Measurements from ENCODE around the gene SLC9A7.
"Not testable (repeated sequence)": the region's sequence is repeated elsewhere in the genome, so short reads cannot be mapped to it uniquely, and the experiment has no call there.

Gene SLC9A7

DNA sequence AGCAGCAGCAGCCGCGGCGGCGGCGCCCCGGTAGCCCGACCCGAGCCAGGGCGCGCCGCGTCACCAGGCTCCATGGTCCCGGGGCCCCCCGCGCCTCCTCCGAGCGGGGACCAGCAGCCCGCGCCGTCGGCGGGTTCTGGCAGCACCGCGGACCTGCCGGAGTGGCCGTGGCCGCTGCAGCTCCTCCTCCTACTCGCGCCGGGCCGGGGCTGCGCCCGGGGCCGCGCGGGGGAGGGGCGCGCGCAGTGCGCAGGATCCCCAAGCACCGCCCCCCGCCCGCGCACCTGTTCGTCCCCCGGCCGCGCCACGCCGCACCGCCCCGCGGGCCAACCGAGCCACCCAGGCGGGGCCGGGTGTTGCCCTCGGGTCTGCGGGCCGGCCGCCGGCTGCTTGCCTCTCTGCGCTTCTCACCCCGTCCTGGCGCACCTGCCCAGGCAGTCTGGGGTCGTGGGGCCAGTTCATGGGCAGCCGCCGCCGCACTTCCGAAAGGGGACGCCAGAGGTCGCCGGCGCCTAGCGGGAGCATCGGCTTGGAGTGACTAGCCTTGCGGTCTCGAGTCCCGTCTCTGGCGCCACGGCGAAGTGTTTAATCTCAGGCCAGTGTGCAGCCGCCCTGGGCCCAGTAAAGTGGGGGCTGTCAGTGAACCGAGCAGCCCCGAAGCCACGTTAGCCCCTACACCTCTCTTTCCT, at the start of gene SLC9A7:
Gene SLC9A7, minus strand, starts transcription at position 163 of the 689 bp plus-strand sequence. Its CDS starts 89 bp downstream, at position 74.
- DNase-seq (ENCODE audit: low read depth in 2 of 2, low spot score in 1 of 2), result peak; percentile 48 to 61

GRCh38 chrX:46805270-46805669, 46.4 kb upstream of the SLC9A7 start:
- no peak for DNase-seq (ENCODE audit: low read depth in 2 of 2, low spot score in 1 of 2)

DNA sequence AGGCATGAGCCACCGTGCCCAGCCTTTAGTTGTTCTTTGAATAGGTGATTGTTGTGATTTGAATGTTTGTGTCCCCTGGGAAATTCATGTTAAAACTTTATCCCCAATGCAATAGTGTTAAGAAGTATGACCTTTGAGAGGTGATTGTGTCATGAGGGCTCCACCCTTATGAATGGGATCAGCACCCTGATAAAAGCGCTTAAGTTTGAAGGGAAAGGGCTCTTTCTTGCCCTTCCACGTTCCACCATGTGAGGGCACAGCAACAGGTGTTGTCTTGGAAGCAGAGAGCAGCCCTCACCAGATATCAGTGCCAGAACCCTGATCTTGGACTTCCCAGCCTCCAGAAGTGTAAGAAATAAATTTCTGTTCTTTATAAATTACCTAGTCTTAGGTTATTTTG, 44.2 kb upstream of the SLC9A7 start:
- no peak for DNase-seq (ENCODE audit: low read depth in 2 of 2, low spot score in 1 of 2)

GRCh38 chrX:46796574-46797191, 37.8 kb upstream of the SLC9A7 start:
- DNase-seq (ENCODE audit: low read depth in 2 of 2, low spot score in 1 of 2), result peak; percentile 29 to 51

DNA sequence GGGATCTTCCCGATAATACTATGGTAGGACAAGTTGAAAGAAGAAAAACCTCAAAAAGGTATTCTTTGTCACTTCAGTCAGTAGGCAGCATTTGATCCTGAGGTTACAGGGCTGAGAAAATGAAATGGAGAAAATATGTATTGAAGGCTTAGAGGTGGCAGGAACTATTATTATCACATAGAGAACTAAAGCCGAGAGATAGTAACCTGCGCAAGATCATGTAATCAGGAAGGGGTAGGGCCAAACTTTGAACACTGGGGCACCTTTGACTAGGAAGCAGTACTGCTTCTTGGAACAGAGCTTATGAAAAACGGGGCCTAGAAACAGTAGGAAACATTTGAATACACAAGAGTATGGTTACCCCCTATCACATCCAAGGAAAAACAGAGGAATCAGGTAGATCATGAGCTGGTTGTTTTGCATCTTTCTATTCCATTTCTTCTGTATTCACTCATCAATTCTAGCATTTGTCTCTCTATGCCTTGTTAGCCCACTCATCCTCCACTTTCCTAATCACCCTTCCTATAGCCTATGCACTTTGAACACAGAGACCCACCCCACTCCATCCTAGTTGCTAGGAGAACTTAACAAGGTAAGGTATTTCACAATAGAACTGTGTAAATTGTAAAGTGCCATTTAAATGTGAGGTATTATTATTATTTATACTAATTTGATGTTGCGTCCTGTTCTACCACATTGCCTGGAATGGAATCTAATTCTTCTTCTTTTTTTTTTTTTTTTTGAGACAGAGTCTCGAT, 34.6 kb upstream of the SLC9A7 start:
- DNase-seq (ENCODE audit: low read depth in 2 of 2, low spot score in 1 of 2), result no peak

- DNase-seq (ENCODE audit: low read depth in 2 of 2, low spot score in 1 of 2), result no peak
Observed at GRCh38 chrX:46792810-46793188, 33.9 kb upstream of the SLC9A7 start.

DNA sequence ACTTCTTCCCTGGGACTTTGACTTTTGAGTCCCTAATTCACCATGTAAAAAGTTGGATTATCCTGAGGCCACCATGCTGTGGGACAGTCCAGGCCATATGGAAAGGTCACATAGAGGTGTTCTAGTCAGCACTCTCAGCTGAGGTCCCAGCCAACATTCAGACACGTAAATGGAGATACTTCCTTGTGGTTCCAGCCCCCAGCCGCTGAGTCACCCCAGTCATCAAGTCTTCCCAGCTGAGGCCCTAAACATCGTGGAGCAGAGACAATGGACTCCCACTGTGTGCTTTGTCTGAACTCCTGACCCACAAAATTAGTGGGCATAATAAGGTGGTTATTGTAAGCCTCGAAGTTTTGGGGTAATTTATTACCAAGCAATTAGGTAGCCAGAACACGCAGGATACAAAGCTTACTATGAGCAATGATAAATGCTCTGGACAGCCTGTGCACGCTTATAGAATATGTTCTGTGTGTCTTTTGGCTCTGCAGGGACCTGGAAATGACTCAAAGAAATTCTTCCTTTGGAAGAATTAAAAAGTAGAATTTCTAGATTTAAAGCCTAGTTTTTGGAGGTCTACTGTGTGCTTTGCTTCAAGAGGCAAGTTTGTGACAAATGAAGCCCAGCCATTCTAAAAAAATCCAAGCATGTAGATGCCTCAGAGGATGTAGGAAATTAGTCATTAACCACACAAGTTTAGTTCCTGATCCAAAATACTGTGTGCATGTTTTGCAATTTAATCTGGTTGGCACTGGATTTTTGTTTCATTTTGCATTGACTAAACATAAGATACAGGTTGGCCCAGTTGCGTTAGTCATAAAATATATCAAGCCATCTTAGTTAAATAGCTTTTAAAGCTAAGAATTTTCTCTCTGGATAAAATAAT, 33.2 kb upstream of the SLC9A7 start:
- no peak for DNase-seq (ENCODE audit: low read depth in 2 of 2, low spot score in 1 of 2)

DNA sequence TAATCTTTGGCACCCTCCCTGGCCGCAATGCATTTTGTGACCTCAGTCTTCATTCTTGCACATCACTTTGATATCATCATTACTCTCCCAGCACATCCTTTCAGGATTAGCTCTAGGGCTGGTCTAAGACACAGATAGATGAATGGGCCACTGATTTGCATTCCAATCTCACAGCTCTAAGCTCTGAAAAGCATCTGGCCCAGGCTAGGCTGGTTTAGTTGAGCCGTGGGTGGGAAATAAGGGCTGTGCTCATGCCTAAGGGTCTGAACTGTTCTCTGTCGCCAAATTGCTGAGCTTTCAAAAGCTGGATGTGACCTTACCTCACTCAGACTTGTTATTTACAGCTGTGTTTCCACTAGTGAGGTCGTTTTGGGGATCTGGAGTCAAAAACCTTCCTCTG, 30.0 kb upstream of the SLC9A7 start:
- DNase-seq (ENCODE audit: low read depth in 2 of 2, low spot score in 1 of 2), result no peak

- not testable (repeated sequence) for DNase-seq (ENCODE audit: low read depth in 2 of 2, low spot score in 1 of 2)
Observed at GRCh38 chrX:46784437-46784836, 25.5 kb upstream of the SLC9A7 start.

DNA sequence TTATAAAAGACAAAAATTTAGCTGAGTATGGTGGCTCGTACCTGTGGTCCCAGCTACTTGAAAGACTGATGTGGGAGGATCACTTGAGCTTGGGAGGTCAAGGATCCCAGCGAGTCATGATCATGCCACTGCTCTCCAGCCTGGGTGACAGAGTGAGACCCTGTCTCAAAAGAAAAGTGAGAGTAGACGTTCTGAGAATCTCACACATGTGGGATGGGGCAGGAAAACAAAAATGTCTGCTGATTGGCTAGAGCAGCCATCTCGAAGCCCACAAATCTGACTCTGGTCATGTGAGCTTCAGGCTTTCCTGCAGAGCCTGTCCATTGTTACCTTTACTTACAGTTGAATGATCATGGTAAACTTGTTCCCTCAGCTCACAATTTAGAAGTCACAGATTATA, 23.1 kb upstream of the SLC9A7 start:
- DNase-seq (ENCODE audit: low read depth in 2 of 2, low spot score in 1 of 2), result no peak

DNA sequence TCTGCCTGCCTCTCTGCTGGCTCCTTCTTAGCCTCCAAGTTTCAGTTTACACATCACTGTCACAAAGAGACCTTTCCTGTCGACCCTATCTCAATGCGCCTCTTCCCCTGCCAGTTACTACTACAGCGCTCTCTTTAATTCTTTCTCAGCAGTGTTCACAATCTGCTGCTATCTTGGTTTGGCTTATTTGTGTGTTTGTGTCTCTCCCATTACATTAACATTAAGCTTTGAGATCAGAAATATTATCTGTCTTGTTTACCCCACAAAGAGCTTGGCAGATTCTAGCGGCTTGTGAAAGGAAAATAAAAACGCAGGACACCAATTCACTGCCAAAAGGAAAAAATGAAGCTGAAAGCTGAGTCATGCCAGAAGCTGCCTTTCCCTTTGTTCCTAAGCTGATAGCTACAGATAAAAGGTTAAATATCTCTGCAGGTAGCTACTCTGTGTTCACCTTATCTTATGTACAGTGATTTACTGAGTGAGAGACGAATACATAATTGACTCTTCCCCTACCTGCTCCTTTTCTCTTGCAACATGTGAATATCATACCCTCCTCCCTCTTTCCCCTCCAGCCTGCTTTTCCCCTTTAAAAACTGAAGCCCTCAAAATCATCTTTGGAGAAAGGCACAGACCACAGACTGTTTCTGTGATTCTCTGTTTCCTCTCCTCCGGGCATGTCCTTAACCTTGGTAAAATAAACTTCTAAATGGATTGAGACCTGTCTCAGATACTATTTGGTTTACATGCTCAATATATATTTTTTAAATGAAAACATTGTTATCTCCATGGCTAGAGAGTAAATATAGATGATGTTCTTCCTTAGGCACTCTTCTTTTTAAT, 19.3 kb upstream of the SLC9A7 start:
- no peak for DNase-seq (ENCODE audit: low read depth in 2 of 2, low spot score in 1 of 2)

- no peak for DNase-seq (ENCODE audit: low read depth in 2 of 2, low spot score in 1 of 2)
Observed at GRCh38 chrX:46770817-46771163, 11.9 kb upstream of the SLC9A7 start.

DNA sequence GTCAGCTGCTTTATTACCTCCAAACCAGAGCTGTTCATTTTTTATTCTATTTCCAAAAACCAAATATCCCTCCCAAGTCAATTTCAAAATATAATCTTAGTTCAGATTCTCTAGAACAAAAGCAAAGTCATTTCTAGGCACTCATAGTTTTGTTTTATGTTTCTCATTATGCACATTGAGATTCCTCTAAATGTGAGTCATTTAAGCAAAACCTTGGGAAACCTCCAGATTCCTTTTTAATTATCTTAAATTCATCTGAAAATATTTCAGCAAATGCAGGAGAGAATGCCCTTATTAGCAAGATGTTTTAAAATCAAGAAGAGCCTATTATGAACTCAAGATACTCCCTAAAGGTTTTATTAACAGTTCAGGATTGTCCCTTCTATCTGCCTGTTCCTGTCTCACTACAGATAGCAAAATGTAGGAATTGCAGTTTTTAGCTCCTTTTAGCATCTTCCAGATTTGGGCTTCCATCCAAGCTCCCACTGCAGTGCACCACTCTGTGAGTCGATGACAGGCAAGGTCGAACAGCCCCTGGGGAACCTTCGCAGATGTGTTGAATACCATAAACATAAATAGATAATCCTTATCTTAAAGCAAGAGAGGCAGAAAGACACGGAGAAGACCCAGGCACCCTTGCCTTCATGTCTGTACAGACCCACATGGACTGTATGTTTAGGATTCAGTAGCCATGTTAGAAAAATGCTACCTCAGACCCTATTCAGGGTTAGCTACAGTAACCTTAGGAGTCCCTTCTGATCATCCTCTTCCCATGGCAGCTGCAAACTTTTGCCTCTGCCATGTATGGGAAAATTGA, 11.3 kb upstream of the SLC9A7 start:
- no peak for DNase-seq (ENCODE audit: low read depth in 2 of 2, low spot score in 1 of 2)

- DNase-seq (ENCODE audit: low read depth in 2 of 2, low spot score in 1 of 2), result no peak
Observed at GRCh38 chrX:46762963-46763362, 4.0 kb upstream of the SLC9A7 start.

GRCh38 chrX:46759645-46759974, 692 bp upstream of the SLC9A7 start:
- no peak for DNase-seq (ENCODE audit: low read depth in 2 of 2, low spot score in 1 of 2)

- DNase-seq (ENCODE audit: low read depth in 2 of 2, low spot score in 1 of 2), result no peak
Observed at GRCh38 chrX:46758163-46758955, 559 bp downstream of the SLC9A7 start.

DNA sequence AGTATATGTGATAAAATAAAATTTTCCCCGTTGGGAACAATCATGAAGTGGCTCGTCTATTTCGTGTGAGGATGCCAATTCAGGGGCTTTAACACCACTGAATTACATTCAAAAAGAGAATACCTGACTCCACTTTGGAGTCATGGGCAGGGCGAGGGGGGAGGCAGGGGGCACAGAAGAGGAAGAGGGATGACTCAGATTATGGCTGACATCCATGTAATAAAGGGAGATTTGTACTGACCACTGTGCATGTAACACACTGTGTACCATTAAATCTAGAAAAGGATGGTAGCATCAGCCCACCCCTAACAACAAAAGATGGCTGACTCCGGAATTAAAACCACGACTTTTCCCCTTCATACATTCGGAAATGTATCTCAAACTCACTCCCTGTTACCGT, 1.3 kb downstream of the SLC9A7 start:
- DNase-seq (ENCODE audit: low read depth in 2 of 2, low spot score in 1 of 2), result no peak

DNA sequence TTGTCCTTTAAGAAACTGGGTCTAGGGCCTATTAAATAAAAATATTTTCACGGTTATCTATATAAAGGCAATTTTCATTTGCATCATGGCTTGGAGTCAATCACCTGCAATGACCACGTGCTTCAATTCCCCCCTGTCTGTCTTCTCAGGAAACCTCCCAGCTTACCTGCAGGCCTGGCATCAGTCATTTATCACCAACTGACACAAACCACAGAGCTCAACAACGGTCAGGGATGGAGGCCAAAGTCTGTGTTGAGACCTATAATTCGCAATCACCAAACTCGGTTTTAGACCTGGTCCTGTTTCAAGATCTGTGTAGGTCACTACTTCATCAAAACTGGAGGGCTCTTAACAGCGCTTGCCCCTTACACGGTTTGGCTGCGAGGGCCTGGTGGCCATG, 1.9 kb downstream of the SLC9A7 start:
- DNase-seq (ENCODE audit: low read depth in 2 of 2, low spot score in 1 of 2), result no peak

DNA sequence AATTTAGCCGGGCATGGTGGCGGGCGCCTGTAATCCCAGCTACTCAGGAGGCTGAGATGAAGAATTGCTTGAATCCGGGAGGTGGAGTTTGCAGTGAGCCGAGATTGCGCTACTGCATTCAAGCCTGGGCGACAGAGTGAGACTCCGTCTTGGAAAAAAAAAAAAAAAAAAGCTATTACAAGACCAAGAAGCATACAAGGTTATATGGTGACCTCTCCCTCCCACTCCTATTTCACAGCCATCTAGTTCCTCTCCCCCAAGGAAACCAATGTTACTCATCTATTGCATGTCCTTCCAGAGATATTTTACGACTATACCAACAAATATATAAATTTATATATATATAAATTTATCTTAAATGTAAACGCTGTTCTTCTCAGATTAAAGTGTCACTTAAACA, 3.2 kb downstream of the SLC9A7 start:
- DNase-seq (ENCODE audit: low read depth in 2 of 2, low spot score in 1 of 2), result no peak
